Measurements from ENCODE around the gene RNASE1.

Gene RNASE1

DNA sequence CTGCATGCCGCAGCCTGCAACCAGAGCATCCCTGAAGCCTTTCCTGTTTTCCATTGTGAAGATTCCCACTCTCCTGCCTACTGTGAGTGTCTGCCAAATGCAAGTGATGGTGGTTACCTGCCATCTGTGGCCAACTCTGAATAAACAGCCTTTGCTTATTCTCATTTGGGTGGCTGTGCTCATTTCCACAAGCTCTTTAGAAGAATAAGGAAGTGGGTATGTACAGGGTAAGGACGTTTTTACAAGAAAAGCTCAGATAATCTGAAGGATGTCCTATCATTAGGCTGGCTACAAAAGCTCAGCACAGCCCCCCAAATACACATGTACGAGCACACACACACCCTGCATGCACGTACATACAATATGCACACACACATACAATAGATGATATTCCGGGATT is 7.3 kb upstream of the RNASE1 start:
- no peak for DNase-seq (ENCODE audit: low read depth, low spot score)

DNA sequence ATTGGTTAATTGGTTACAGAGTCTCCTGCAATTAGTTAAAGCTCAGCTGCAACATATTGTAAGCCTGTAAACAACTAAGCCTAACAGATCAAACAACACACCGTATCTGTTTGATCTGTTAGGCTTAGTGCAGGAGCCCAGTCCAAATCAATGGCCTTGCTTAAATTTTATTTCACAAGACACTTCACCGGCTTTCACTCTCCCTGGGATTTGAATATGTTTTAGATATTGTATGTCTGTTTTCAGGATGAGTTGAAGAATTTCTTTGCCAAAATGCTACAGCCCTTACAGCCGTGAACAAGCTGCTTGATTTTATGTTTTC is 5.5 kb upstream of the RNASE1 start:
- DNase-seq (ENCODE audit: low read depth, low spot score) = no peak
- no peak overlapping the region for H3K27ac ChIP-seq

More for the DNA sequence above, 7.3 kb upstream of the RNASE1 start:
- no peak overlapping the region for H3K27ac ChIP-seq

DNA sequence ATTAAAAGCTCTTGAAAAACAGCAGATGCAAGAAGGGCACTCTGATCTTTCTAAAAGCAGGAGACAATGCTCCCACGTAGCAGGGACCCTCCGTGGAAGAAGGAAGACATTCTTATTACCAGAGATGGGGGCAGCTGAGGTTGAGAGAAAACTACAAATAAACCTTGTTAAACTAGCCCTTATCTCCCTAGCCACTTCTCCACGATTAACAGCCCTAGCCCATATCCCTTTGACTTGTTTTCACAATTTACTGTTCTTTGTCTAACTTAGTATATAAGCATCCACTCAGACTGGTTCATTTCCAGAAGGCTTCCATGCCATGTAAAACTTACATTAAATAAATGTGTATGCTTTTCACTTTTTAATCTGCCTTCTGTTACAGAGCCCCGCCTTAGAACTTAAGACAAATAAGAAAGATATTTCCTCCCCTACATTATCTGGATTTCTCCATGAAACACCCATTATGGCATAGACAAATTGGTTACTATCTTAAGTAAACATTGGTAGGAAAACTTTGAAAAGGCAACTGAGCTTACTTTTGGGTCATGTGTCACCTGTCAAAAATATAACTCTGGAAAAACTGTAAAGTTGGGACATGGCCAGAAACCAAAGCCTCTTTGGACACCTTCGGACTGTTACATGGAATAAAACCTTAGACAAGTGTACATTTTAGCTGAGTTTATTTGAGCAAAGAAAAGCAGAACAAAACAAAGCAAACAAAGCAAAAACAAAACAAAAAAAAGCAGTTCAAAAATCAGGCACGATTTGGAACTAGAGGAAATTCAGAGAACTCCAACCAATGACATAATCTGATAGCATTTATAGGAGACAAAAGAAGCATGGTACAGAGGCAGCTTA is 4.9 kb upstream of the RNASE1 start:
- no peak for DNase-seq (ENCODE audit: low read depth, low spot score)
- H3K27ac ChIP-seq = no peak overlapping the region

DNA sequence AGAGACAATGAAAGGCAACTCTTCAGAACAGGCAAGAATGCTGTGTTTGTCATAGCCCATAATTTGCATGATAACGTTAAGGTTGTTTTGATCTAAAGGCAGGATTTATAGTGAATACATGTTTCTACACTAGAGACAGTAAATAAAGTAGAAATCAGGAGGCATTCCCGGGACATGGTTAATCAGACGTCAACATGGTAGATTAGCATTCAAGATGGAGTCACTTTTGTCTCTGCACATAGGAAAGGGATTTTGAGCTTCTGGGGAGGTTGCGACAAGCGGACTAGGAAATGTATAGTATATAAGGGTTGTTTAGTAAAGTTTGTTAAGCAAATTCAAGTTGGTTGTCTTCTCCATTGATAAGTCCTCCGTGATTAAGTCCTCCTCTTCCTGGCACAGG is 2.8 kb upstream of the RNASE1 start:
- H3K27ac ChIP-seq = no peak overlapping the region
- DNase-seq (ENCODE audit: low read depth, low spot score) = no peak

DNA sequence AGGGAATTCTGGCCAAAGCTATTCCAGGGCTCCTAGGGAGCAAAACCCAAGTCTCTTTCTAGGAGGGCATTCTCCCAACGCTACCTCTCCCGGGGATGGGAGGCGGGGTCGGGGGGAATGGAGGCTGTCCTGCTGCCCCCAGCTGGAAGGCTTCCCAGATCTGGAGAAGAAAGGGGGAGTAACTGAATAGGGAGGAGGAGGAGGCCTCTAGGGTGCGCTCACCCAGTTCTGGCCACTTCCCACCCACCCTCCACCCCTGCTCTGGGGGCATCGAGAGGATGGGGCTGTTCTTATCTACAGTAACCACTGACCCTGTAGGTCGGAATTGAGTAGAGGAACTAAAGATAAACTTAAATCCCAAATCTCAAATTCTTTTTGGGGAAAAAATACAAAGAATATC is 579 bp upstream of the RNASE1 start:
- no peak overlapping the region for H3K27ac ChIP-seq
- DNase-seq (ENCODE audit: low read depth, low spot score) = no peak

DNA sequence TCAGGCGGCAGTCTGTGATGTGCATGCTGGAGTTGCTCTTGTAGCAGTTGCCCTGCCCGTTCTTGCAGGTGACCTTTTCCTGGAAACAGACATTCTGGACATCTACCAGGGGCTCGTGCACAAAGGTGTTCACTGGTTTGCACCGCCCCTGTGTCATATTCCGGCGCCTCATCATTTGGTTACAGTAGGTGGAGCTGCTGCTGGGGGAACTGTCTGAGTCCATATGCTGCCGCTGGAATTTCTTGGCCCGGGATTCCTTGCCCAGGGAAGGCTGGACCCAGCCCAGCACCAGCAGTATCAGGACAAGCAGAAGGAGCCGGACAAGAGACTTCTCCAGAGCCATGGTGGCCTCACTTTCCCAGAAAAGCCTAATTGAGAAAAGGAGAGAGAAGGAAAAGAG is 918 bp downstream of the RNASE1 start:
- no peak overlapping the region for H3K27ac ChIP-seq
- DNase-seq (ENCODE audit: low read depth, low spot score) = no peak

DNA sequence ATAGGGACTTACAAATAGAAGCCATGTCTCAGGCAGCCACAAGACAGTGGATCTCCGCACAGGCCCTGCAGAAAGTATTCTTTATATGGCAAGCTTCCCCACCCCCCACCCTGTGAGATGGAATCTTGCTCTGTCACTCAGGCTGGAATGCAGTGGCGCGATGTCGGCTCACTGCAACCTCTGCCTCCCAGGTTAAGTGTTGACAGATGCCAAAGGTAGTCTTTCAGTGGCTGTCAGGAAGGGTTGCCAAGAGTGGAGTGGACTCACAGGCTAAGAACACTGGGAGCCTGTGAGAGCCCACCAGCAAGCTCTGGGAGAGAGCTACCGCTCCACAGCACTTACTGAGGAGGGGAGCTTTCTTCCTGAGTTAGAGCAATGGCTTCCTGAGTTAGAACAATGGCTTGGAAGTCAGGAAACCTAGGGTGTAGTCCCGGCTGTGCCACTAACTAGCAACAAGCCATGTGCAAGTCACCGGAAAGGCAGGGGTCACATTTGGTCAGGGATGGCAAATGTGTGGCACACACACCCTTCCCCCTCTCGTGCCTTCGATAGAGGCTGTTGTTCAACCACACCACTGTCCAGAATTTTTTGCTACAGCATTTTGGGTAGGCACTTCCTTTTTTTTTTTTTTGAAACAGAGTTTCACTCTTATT is 2.6 kb downstream of the RNASE1 start:
- no peak overlapping the region for H3K27ac ChIP-seq
- no peak for DNase-seq (ENCODE audit: low read depth, low spot score)

DNA sequence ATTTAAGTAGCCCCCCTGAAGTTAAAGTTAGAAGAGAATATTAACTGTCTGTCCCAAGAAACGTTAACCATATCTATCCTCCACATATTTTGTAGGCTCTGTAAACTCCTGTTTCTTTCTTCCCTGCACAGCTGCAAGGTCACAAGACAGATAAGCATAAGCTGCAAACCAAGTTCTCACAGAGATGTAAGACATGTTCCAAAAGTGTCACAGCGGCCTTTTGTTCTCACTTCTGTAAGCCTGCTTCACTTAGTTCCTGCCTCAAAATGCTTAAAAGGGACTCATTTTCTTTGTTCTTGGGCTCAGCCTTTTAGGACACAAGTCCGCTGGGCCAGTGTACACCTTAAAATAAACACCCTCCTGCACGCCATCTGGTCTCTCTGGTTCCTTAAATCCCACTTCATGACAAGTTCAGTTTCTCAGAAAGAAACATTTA is 3.2 kb downstream of the RNASE1 start:
- H3K27ac ChIP-seq = no peak overlapping the region
- DNase-seq (ENCODE audit: low read depth, low spot score) = no peak

DNA sequence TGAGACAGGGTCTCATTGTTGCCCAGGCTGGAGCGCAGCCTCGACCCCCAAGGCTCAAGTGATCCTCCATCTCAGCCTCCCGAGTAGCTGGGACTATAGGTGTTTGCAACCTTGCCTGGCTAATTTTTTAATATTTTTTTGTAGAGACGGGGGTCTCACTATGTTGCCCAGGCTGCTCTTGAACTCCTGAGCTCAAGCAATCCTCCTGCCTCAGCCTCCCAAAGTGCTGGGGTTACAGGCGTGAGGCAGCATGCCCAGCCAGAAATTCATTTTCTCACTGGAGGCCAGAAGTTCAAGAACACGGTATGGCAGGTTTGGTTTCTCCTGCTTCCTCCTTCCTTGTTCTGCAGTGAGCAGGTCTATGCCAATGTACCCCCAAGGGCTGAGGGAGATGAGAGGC is 3.7 kb downstream of the RNASE1 start:
- no peak for DNase-seq (ENCODE audit: low read depth, low spot score)
- no peak overlapping the region for H3K27ac ChIP-seq

DNA sequence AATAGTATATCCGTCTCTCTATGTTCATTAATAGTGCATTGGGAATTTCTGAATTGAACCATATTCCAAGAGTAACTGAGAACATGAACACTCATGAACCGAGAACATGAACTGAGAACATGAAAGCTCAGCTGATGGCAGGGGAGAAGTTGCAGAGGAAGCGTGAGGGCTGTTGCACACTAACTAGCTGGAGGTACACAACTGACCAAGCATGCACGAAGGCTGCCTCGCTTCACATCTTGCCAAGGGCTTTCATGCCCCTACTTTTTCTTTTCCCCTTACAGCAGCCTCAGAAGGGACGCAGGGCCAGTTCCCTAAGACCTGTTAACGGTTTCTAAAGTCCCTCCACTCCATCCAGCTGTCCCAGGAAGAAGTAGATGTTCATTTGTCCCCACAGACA is 4.3 kb downstream of the RNASE1 start:
- H3K27ac ChIP-seq = no peak overlapping the region
- no peak for DNase-seq (ENCODE audit: low read depth, low spot score)

DNA sequence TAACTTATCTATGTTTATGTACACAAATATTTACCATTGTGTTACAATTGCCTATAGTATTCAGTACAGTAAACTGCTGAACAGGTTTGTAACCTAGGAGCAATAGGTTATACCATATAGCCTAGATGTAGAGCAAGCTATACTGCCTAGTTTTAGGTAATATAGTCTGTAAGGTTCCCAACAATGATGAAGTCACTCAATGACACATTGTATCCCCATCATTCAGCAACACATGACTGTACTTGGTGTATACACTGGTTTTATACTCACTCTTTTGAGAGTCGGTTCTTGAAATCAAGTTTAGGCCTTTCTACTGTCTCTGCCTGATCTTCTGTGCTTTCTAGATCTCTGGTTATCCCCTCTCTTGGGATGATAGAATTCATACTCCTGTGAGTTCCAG is 5.5 kb downstream of the RNASE1 start:
- H3K27ac ChIP-seq = no peak overlapping the region
- no peak for DNase-seq (ENCODE audit: low read depth, low spot score)

DNA sequence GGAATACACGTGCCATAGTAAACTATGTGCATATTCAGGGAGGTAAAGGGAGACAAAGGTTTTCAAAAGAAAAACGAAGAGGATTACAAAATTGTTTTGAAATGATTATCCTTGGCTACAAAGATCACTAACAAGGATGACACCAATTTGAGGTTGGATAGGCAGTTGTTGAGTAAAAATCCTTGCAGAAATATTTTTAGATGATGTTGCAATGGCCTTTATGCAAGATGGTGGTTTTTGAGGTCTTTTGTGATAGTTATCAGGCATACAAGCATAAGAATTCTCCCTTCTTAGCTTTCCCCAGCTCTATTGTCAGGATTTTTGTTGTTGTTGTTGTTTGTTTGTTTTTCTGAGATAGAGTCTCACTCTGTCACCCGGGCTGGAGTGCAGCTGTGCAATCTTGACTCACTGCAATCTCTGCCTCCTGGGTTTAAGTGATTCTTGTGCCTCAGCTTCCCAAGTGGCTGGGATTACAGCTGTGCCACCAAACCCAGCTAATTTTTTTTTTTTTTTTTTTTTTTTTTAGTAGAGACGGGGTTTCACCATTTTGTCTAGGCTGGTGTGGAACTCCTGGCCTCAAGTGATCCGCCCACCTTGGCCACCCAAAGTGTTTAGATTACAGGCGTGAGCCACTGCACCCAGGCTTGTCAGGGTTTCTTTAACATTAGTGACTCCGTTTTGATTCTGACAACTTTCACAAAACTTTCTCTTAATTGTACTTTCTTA is 7.8 kb downstream of the RNASE1 start:
- DNase-seq (ENCODE audit: low read depth, low spot score) = no peak
- no peak overlapping the region for H3K27ac ChIP-seq

DNA sequence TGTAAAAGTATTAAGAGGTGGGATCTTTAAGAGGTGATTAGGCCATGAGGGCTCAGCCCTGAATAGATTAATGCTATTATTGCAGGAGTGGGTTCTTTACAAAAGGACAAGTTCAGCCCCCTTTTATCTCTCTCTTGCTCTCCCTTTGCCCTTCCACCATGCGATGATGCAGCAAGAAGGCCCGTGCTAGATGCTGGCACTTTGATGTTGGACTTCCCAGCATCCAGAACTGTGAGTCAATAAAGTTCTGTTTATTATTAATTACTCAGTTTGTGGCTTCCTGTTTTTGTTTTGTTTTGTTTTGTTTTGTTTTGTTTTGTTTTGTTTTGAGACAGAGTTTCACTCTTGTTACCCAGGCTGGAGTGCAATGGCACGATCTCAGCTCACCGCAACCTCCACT is 10.1 kb downstream of the RNASE1 start:
- DNase-seq (ENCODE audit: low read depth, low spot score) = no peak
- no peak overlapping the region for H3K27ac ChIP-seq

DNA sequence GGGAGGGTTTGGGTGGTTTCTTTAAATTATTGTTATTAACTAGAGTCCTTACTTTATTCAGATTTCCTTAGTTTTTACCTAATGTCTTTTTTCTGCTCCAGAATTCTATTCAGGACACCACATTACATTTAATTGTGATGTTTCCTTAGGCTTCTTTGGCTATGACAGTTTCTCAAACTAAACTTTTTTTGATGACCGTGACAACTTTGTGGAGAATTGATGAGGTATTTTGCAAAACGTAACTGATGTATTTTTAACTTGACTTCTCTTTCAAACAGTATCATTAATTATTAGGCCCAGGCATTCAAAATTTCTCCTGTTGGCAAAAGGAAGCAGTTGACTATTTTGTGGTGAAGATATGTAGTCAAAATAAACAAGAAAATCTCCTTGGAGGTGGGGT is 11.0 kb downstream of the RNASE1 start:
- no peak for DNase-seq (ENCODE audit: low read depth, low spot score)
- no peak overlapping the region for H3K27ac ChIP-seq

DNA sequence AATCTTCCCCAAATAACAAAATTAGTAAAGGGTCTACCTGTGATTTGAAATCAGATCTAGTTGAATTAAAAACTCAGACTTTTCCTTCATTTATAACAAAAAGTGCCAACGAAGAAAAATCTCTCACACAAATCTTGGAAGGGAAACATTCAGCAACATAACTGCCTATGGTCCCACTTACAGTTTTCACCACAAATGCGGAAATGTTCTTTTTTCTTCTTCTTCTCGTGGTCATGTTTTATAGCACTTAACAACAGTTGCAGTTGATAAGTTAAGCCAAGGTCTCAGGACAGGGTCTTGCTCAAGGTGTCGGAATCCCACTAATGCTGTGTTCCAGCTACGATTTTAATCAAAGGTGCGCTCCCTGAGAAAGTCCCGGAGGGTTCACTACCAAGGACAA is 11.5 kb downstream of the RNASE1 start:
- no peak for DNase-seq (ENCODE audit: low read depth, low spot score)
- H3K27ac ChIP-seq = no peak overlapping the region

DNA sequence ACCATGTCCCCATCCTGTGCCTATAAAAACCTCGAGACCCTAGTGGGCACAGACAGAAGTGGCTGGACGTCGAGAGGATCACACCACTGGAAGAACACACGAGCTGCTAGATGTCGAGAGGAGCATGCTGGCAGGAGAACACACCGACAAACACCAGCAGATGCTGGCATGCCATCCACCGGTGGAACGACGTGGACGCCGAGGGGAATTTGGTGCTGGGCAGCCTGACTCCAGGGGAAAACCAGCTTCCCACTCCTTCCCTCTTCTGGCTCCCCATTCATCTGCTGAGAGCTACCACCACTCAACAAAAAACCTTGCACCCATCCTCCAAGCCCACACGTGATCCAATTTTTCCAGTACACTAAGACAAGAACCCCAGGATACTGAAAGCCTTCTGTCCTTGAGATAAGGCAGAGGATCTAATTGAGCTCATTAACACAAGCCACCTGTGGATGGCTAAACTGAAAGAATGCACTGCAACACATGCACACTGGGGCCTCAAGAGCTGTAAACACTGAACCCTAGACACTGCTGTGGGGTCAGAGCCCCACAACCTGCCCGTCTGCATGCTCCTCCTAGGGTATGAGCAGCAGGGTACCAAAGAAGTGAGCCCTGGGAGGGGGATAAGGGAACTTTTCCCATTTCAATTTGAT is 12.1 kb downstream of the RNASE1 start:
- H3K27ac ChIP-seq = no peak overlapping the region

DNA sequence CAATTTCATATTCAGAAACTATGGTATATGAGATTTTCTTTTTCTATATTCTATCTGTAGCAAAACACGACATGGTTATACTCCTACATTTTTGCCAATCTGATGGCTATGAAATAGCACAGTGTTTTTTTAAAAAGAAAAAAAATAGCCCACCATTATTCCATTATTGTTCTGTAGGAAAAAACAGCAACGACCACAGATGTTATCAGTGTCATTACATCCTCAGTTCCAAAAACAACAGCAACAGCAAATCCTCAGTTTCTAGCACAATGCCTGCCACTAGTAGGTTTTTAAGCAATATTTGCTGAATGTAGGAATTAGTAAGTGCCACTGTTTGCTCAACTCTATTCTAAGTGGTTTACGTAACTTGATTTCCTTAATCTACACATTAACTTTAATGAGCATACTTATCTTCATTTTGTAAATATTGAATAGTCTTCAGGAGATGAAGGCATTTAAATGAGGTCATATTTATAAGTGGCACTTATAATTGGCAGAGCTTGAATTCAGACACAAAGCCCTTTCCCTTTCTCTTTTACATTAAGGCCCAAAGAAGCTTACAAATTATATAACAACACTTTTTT is 13.3 kb downstream of the RNASE1 start:
- DNase-seq (ENCODE audit: low read depth, low spot score) = no peak
- H3K27ac ChIP-seq = no peak overlapping the region

More for the DNA sequence above, 12.1 kb downstream of the RNASE1 start:
- DNase-seq (ENCODE audit: low read depth, low spot score) = no peak

DNA sequence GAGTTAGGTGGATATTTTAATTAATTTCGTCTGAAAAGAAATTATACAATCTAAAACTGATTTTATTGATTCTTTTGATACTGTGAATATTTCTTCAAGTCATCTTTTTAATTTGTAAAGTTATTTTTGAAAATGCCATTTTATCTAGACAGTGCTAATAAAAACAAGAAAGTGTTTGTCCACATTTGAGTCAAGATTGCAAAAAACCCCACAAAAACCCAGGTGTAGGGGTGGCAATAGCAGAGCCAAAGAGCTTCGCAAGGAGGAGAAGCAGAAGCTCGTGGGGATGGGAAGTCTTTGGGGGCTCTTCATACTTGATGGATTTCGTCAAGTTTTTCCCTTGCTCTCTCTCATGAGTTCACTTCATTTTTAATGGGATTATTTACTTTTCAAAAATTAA is 15.6 kb downstream of the RNASE1 start:
- no peak overlapping the region for H3K27ac ChIP-seq
- no peak for DNase-seq (ENCODE audit: low read depth, low spot score)

DNA sequence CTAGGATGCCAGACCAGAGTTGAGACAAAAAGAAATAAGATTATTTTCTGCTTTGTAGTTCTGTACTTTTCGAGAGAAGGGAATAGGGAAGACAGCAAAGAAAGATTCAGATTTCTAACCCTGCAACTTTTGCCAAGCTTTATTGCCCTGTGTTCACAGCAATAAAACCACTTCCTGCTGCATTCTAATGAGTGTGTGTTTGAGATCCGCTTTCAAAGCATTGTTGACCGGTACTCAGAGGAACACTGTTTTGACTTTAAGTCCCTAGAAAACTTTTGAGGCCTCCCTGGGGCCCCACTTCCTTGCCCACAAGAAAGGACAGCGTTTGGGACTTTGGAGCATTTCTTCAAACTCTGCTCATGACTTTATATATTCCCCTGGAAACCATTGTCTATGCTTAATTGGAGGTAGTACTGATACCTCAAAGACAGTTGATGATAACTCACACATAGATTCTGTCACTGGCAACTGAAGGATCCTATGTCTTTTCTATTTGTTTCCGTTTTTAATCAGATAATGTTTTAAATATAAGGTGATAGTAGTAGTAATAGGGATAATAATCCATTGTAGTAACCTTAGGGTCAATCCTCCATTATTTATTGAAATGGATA is 20.3 kb downstream of the RNASE1 start:
- no peak overlapping the region for H3K27ac ChIP-seq
- no peak for DNase-seq (ENCODE audit: low read depth, low spot score)

DNA sequence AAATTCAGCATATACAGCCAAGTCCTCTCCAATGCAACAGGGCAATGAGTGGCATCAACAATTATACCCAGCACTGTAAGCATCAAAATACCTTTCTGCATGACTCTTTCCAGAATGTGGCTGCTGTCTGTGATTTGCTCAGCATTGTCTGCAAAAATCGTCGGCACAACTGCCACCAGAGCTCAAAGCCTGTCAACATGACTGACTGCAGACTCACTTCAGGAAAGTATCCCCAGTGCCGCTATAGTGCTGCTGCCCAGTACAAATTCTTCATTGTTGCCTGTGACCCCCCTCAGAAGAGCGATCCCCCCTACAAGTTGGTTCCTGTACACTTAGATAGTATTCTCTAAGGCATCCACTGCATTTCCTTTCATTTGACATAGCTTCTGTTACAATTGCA is 20.8 kb downstream of the RNASE1 start:
- DNase-seq (ENCODE audit: low read depth, low spot score) = no peak
- no peak overlapping the region for H3K27ac ChIP-seq
